Thoracic aorta (tissue), 2 donors: Measurements from ENCODE around the gene CLCN2. TPM values are rescaled to one million over a fixed set of nuclear protein-coding genes. Genes with fewer than 3 reads are reported as not detected.

ENCODE experiments used
- ATAC-seq: fragments of 150-250 bp; one replicate; pipeline ENCODE4 v1.8.0; 2017; ENCODE audit warnings: low read depth; ENCODE audit not compliant: insufficient number of reproducible peaks, low FRiP score
- DNase-seq: peaks from one replicate; pipeline ENCODE4 v3.0.0-alpha.2; 2020; ENCODE audit warnings: low spot score
- H3K27ac ChIP-seq, 2 donors: fragments of 200-600 bp; sonication (generic); 1 replicate in 1 of 2; 2 replicates in 1 of 2; pipeline ENCODE4 v1.5.1; 2016; ENCODE audit warnings: mild to moderate bottlenecking in 2 of 2, moderate library complexity in 2 of 2
- H3K27me3 ChIP-seq: fragments of 200-600 bp; sonication (generic); replicated peaks from 2 replicates; pipeline ENCODE4 v1.6.0; 2016; ENCODE audit warnings: mild to moderate bottlenecking; ENCODE audit not compliant: insufficient read depth
- H3K36me3 ChIP-seq: fragments of 200-600 bp; sonication (generic); one replicate; pipeline ENCODE4 v1.5.1; 2016
- H3K4me1 ChIP-seq, 2 donors: fragments of 200-600 bp; sonication (generic); 1 replicate in 1 of 2; 2 replicates in 1 of 2; pipeline versions ENCODE4 v1.5.1 to v1.6.0; 2016; ENCODE audit warnings: low read depth in 2 of 2, mild to moderate bottlenecking in 1 of 2; ENCODE audit not compliant: control insufficient read depth in 1 of 2
- H3K4me3 ChIP-seq: fragments of 200-600 bp; sonication (generic); 2 replicates; pipeline ENCODE4 v1.5.1; 2016; ENCODE audit warnings: mild to moderate bottlenecking
- H3K9me3 ChIP-seq: fragments of 200-600 bp; sonication (generic); 2 replicates; pipeline ENCODE4 v1.5.1; 2016
- total RNA-seq, 2 donors: library from RNA; depleted of rRNA; stranded (reverse); fragments of >200 nt; gene quantifications; one replicate each; pipeline versions ENCODE4 v1.1.0 to v1.2.3, GENCODE V29; 2016
- TF ChIP-seq, protein P1 (sequence below): fragments of 200-600 bp; sonication (generic); IDR thresholded peaks from one replicate; pipeline ENCODE4 v1.5.1; 2019; ENCODE audit warnings: antibody characterized with exemption

The CLCN2 gene
- total RNA-seq, 2 donors from 2014 or later = 4.3 to 8.0 TPM

DNA sequence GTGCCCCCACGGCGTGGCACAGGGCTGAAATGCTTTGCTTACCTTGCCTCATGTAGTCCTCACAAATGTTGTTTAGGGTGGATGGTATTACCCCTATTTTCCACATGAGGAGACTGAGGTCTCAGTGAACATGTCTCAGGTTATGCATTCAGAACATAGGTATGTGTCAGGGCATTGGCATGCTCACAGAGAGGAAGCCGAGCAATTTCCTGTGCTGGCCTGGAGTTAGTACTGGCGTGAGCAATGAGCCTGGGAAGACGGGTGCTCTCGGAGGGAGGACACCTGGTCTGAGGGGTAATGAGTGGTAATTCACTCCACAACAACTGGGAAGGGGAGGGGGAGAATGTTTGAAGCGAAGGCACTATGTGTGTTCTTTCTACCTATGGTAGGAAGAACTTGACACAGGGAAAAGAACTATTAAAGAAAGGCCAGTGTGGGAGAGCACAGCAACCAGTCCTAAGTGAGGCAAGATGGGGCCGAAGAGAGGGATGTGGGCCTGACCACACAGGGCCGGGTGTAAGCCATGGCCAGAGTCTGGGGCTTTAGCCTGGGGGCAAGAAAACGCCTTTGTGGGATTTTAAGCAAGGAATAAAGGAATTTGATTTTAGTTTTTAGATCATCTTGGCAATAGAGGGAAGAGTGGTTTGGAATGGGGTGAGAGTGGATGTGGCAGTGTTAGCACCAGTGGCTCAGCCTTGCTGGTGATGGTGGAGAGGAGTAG is 28.9 kb downstream of the CLCN2 start:
- TF ChIP-seq, protein P1, sequence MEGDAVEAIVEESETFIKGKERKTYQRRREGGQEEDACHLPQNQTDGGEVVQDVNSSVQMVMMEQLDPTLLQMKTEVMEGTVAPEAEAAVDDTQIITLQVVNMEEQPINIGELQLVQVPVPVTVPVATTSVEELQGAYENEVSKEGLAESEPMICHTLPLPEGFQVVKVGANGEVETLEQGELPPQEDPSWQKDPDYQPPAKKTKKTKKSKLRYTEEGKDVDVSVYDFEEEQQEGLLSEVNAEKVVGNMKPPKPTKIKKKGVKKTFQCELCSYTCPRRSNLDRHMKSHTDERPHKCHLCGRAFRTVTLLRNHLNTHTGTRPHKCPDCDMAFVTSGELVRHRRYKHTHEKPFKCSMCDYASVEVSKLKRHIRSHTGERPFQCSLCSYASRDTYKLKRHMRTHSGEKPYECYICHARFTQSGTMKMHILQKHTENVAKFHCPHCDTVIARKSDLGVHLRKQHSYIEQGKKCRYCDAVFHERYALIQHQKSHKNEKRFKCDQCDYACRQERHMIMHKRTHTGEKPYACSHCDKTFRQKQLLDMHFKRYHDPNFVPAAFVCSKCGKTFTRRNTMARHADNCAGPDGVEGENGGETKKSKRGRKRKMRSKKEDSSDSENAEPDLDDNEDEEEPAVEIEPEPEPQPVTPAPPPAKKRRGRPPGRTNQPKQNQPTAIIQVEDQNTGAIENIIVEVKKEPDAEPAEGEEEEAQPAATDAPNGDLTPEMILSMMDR = no peak
- Histone ChIP-seq H3K36me3 (peaks cover 61% of the 10 kb centered on the region), H3K27me3 (no peaks in the 10 kb centered on the region), H3K4me1 (peaks cover 3 to 19% of the 10 kb centered on the region in 2 donors), H3K9me3 (no peaks in the 10 kb centered on the region), H3K4me3 (no peak overlapping the region), H3K27ac (peak overlapping the region in 1 of 2 donors; percentile 64)
- no peak for DNase-seq
- ATAC-seq = no peak

DNA sequence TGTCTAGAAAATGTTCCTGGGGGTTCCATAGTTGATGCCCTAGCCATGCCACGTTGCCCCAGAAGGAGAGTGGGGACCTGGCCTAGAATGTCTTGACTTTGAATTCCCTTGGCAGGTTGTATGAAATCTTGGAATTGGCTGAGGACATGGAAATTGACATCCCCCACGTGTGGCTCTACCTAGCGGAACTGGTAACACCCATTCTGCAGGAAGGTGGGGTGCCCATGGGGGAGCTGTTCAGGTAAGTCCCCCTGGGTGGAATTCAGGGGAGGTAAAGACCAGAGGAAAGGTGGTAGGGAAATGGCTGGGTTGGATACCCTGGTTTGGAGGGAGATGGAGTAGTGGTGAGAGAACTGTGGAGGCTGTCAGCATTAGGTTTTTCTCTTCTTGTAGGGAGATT is 32.9 kb downstream of the CLCN2 start:
- ATAC-seq = no peak
- TF ChIP-seq, protein P1 = no peak
- Histone ChIP-seq H3K27ac (no peak overlapping the region), H3K9me3 (no peaks in the 10 kb centered on the region), H3K4me3 (no peak overlapping the region), H3K36me3 (peaks cover 96% of the 10 kb centered on the region), H3K4me1 (peaks cover 0 to 3% of the 10 kb centered on the region in 2 donors), H3K27me3 (no peaks in the 10 kb centered on the region)
- no peak for DNase-seq

DNA sequence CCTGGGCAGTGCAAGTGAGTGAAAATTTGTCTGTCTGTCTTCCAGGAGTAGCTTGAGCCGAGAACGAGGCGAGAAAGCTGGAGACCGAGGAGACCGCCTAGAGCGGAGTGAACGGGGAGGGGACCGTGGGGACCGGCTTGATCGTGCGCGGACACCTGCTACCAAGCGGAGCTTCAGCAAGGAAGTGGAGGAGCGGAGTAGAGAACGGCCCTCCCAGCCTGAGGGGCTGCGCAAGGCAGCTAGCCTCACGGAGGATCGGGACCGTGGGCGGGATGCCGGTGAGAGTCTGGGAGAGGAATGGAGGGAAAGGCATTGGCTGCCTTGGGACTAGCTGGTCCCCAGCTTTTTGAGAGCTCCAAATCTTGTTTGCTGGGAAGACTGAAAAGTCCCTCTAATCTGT is 34.2 kb downstream of the CLCN2 start:
- no peaks in the 10 kb centered on the region for H3K27me3 ChIP-seq
- H3K9me3 ChIP-seq = no peaks in the 10 kb centered on the region
- H3K4me1 ChIP-seq = peaks cover 0 to 4% of the 10 kb centered on the region in 2 donors
- ATAC-seq = no peak
- no peak overlapping the region for H3K27ac ChIP-seq
- no peak for DNase-seq
- peaks cover 97% of the 10 kb centered on the region for H3K36me3 ChIP-seq
- H3K4me3 ChIP-seq = no peak overlapping the region
- TF ChIP-seq, protein P1 = no peak

DNA sequence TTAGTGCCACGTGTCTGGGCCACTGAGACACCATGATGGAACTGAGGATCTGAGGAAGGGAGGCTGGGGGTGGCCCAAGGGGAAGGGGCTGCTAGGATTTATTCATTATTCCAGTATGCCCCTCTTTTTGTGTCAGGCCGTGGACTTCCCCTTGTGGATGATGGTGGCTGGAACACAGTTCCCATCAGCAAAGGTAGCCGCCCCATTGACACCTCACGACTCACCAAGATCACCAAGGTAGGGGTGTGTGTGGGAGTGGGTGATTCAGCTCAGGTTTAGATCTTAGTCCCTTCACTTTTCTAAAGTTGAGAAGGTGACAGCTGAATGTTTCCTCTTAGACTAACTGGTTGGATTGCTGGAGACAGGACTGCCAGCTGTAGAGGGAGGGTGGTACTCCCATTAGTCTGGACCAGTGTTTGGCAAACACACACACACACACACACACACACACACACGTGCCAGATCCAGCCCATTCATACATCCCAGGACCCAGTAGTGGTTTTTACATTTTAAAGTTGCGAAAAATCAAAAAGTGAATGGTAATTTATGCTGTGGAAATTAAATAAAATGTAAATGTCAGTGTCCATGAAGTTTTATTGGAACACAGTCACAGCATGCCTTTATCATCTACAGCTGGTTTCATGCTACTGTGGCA is 35.6 kb downstream of the CLCN2 start:
- Histone ChIP-seq H3K27ac (no peak overlapping the region), H3K4me3 (no peak overlapping the region), H3K9me3 (no peaks in the 10 kb centered on the region), H3K4me1 (peaks cover under 1 to 12% of the 10 kb centered on the region in 2 donors), H3K36me3 (peaks cover 97% of the 10 kb centered on the region), H3K27me3 (no peaks in the 10 kb centered on the region)
- ATAC-seq (no peak), DNase-seq (no peak)
- TF ChIP-seq, protein P1 = no peak

DNA sequence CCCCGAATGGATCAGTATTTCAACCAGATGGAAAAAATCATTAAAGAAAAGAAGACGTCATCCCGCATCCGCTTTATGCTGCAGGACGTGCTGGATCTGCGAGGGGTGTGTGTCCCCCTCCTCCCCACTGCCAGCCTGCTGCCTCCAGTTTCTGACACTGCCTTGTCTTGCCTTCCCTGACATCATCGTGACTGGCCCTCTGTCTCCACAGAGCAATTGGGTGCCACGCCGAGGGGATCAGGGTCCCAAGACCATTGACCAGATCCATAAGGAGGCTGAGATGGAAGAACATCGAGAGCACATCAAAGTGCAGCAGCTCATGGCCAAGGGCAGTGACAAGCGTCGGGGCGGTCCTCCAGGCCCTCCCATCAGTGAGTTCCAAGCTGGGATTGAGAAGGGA is 36.1 kb downstream of the CLCN2 start:
- no peak for DNase-seq
- no peaks in the 10 kb centered on the region for H3K27me3 ChIP-seq
- H3K4me3 ChIP-seq = no peak overlapping the region
- no peaks in the 10 kb centered on the region for H3K9me3 ChIP-seq
- TF ChIP-seq, protein P1 = no peak
- H3K36me3 ChIP-seq = peaks cover 98% of the 10 kb centered on the region
- ATAC-seq = no peak
- H3K27ac ChIP-seq = no peak overlapping the region
- H3K4me1 ChIP-seq = peaks cover 6 to 17% of the 10 kb centered on the region in 2 donors
